ENCODE measurements around the gene CCDC8. TPM values are rescaled to one million over a fixed set of nuclear protein-coding genes. Genes with fewer than 3 reads are reported as not detected.

Gene CCDC8
- 0.03 TPM in 1 of 2 replicates, not detected in the other for polyA plus RNA-seq (2012; rRNA removed)
- 0.01 TPM in 2 replicates for polyA plus RNA-seq (2012; cell fraction: cytosol; rRNA removed)
- 0.04 and 0.06 TPM in 2 replicates for polyA plus RNA-seq (2012; cell fraction: nucleus; rRNA removed)

- Histone ChIP-seq H3K4me1 (ENCODE audit: control insufficient read depth in 1 of 2, insufficient read depth in 2 of 2, low read depth in 1 of 2, low read length in 1 of 2) (peaks cover 4 to 8% of the 10 kb centered on the region in 2 experiments; a peak in 3 of 4 replicates), H3K4me2 (no peak within 1 kb of the TSS), H3K9ac (no peak within 1 kb of the TSS), H3K9me3 (no peaks in the 10 kb centered on the region), H3K36me3 (replicated peaks in 1 of 2; ENCODE audit: control insufficient read depth in 1 of 2, insufficient read depth in 2 of 2, low read length in 1 of 2) (no peaks in the 10 kb centered on the region), H3K27ac (ENCODE audit: low read depth in 2 of 2, low read length in 1 of 2) (no peak within 1 kb of the TSS), H3K79me2 (ENCODE audit: insufficient read depth) (no peaks in the 10 kb centered on the region), H4K20me1 (ENCODE audit: insufficient read depth) (no peaks in the 10 kb centered on the region), H2AFZ (ENCODE audit: low read depth) (no peak within 1 kb of the TSS), H3K9me2 (no peaks in the 10 kb centered on the region), H3K4me3 (ENCODE audit: low read depth in 2 of 2, low read length in 1 of 2) (no peak within 1 kb of the TSS), H3F3A (replicated peaks; ENCODE audit: insufficient read depth) (no peaks in the 10 kb centered on the region), H3K27me3 (ENCODE audit: insufficient read depth) (no peaks in the 10 kb centered on the region)
- DNase-seq: no peak
- 94% methylated on average over 31 of the region's 46 CpGs for WGBS (ENCODE audit: low lambda C conversion rate)
- ChIA-PET CTCF (interaction anchor here (5.7 kb wide), 1 partner anchor 12 kb away, joined by 31 read pairs; no protein-coding TSS in a partner anchor), POLR2A (no interaction called here)
- no peak for TF ChIP-seq CHD2 (IDR thresholded peaks at IDR 0.05; ENCODE audit: low read length, partially characterized antibody)
- no peak for TF ChIP-seq TEAD4 (IDR thresholded peaks at IDR 0.05; ENCODE audit: borderline replicate concordance, insufficient read depth)
- TF ChIP-seq, protein P1, sequence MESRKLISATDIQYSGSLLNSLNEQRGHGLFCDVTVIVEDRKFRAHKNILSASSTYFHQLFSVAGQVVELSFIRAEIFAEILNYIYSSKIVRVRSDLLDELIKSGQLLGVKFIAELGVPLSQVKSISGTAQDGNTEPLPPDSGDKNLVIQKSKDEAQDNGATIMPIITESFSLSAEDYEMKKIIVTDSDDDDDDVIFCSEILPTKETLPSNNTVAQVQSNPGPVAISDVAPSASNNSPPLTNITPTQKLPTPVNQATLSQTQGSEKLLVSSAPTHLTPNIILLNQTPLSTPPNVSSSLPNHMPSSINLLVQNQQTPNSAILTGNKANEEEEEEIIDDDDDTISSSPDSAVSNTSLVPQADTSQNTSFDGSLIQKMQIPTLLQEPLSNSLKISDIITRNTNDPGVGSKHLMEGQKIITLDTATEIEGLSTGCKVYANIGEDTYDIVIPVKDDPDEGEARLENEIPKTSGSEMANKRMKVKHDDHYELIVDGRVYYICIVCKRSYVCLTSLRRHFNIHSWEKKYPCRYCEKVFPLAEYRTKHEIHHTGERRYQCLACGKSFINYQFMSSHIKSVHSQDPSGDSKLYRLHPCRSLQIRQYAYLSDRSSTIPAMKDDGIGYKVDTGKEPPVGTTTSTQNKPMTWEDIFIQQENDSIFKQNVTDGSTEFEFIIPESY (IDR thresholded peaks at IDR 0.05; ENCODE audit: borderline replicate concordance, low read depth): no peak
- TF ChIP-seq GABPA (IDR thresholded peaks at IDR 0.05; ENCODE audit: low read depth): no peak
- no peak for TF ChIP-seq EP300 (IDR thresholded peaks at IDR 0.05; ENCODE audit: borderline replicate concordance in 1 of 2, low read depth in 1 of 2, low read length in 1 of 2)
- TF ChIP-seq SMC3 (IDR thresholded peaks at IDR 0.05; ENCODE audit: low read depth, low read length): no peak
- no peak for TF ChIP-seq NRF1 (IDR thresholded peaks at IDR 0.05; ENCODE audit: low read depth, low read length)
- no peak for TF ChIP-seq PBX3 (IDR thresholded peaks at IDR 0.05)
- TF ChIP-seq FOXJ3 (CRISPR knock-in tag; IDR thresholded peaks at IDR 0.05): no peak
- no peak for TF ChIP-seq JUND (IDR thresholded peaks at IDR 0.05)
- TF ChIP-seq, protein P2, sequence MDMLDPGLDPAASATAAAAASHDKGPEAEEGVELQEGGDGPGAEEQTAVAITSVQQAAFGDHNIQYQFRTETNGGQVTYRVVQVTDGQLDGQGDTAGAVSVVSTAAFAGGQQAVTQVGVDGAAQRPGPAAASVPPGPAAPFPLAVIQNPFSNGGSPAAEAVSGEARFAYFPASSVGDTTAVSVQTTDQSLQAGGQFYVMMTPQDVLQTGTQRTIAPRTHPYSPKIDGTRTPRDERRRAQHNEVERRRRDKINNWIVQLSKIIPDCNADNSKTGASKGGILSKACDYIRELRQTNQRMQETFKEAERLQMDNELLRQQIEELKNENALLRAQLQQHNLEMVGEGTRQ (IDR thresholded peaks at IDR 0.05; ENCODE audit: borderline replicate concordance, low read depth, low read length): no peak
- TF ChIP-seq, protein P3, sequence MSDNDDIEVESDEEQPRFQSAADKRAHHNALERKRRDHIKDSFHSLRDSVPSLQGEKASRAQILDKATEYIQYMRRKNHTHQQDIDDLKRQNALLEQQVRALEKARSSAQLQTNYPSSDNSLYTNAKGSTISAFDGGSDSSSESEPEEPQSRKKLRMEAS (IDR thresholded peaks at IDR 0.05; ENCODE audit: low read depth): no peak
- TF ChIP-seq, protein P4, sequence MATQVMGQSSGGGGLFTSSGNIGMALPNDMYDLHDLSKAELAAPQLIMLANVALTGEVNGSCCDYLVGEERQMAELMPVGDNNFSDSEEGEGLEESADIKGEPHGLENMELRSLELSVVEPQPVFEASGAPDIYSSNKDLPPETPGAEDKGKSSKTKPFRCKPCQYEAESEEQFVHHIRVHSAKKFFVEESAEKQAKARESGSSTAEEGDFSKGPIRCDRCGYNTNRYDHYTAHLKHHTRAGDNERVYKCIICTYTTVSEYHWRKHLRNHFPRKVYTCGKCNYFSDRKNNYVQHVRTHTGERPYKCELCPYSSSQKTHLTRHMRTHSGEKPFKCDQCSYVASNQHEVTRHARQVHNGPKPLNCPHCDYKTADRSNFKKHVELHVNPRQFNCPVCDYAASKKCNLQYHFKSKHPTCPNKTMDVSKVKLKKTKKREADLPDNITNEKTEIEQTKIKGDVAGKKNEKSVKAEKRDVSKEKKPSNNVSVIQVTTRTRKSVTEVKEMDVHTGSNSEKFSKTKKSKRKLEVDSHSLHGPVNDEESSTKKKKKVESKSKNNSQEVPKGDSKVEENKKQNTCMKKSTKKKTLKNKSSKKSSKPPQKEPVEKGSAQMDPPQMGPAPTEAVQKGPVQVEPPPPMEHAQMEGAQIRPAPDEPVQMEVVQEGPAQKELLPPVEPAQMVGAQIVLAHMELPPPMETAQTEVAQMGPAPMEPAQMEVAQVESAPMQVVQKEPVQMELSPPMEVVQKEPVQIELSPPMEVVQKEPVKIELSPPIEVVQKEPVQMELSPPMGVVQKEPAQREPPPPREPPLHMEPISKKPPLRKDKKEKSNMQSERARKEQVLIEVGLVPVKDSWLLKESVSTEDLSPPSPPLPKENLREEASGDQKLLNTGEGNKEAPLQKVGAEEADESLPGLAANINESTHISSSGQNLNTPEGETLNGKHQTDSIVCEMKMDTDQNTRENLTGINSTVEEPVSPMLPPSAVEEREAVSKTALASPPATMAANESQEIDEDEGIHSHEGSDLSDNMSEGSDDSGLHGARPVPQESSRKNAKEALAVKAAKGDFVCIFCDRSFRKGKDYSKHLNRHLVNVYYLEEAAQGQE (IDR thresholded peaks at IDR 0.05; ENCODE audit: low read depth, low read length): no peak
- TF ChIP-seq EZH2phosphoT487 (IDR thresholded peaks at IDR 0.05; ENCODE audit: borderline replicate concordance, low read depth): no peak
- no peak for TF ChIP-seq MEF2A (IDR thresholded peaks at IDR 0.05; ENCODE audit: borderline replicate concordance, low read depth)
- TF ChIP-seq RFX5 (IDR thresholded peaks at IDR 0.05; ENCODE audit: low read length): no peak
Measured at GRCh38 chr19:46413262-46414031, at the start of gene CCDC8. Gene CCDC8, minus strand, starts transcription at chr19:46413564. Its CDS starts 754 bp downstream, at chr19:46412810.

All from SK-N-SH (cell line).